Mesothelial cell of epicardium (in vitro differentiated cells): Measurements from ENCODE around the gene GRPEL1. TPM values are rescaled to one million over a fixed set of nuclear protein-coding genes. Genes with fewer than 3 reads are reported as not detected.

ENCODE experiments used
- DNase-seq, 2 experiments: peaks; one replicate each; pipeline ENCODE4 v3.0.0; 2021; ENCODE audit warnings: low spot score in 2 of 2; ENCODE audit not compliant: unreplicated experiment in 2 of 2
- H3K27ac Mint-ChIP-seq: 2 replicates; pipeline ENCODE4 v1.8.0; 2021; ENCODE audit warnings: mixed read lengths
- H3K27me3 Mint-ChIP-seq: 2 replicates; pipeline ENCODE4 v1.8.0; 2021; ENCODE audit warnings: low read depth, mixed read lengths
- H3K36me3 Mint-ChIP-seq: 2 replicates; pipeline ENCODE4 v1.8.0; 2021; ENCODE audit warnings: mixed read lengths
- H3K4me1 Mint-ChIP-seq: 2 replicates; pipeline ENCODE4 v1.8.0; 2021; ENCODE audit warnings: mixed read lengths
- H3K4me3 Mint-ChIP-seq: 2 replicates; pipeline ENCODE4 v1.8.0; 2021; ENCODE audit warnings: mild to moderate bottlenecking, moderate library complexity, mixed read lengths
- H3K9me3 Mint-ChIP-seq: 2 replicates; pipeline ENCODE4 v1.8.0; 2021; ENCODE audit warnings: mixed read lengths
- CTCF ChIP-seq: fragments of 200-600 bp; sonication (generic); IDR thresholded peaks from one replicate; pipeline ENCODE4 v1.5.0; 2021; ENCODE audit warnings: antibody characterized with exemption; ENCODE audit not compliant: unreplicated experiment
- total RNA-seq: library from RNA; stranded (reverse); gene quantifications from 3 replicates; pipeline ENCODE4 v1.2.1, GENCODE V29; 2021

The GRPEL1 gene
- total RNA-seq, result 15.5 to 17.9 TPM (median 17.3 TPM) in 3 replicates

GRCh38 chr4:7067452-7068278 lies at the start of gene GRPEL1:
GRPEL1 (minus strand) TSS chr4:7068064; CDS start chr4:7068032, 32 bp downstream.
- H3K4me3 Mint-ChIP-seq, result peak within 1 kb of the TSS; percentile 88
- H3K27ac Mint-ChIP-seq, result peak within 1 kb of the TSS; percentile 97
- TF ChIP-seq CTCF, result no peak
- peak; percentile 99 for DNase-seq
- peaks cover 15% of the 10 kb centered on the region for H3K36me3 Mint-ChIP-seq
- H3K9me3 Mint-ChIP-seq, result no peaks in the 10 kb centered on the region
- peaks cover 27% of the 10 kb centered on the region for H3K4me1 Mint-ChIP-seq
- peaks cover 14% of the 10 kb centered on the region for H3K27me3 Mint-ChIP-seq

GRCh38 chr4:7116705-7117104 lies 48.8 kb upstream of the GRPEL1 start:
- DNase-seq, result no peak
- peaks cover 7% of the 10 kb centered on the region for H3K9me3 Mint-ChIP-seq
- H3K4me1 Mint-ChIP-seq, result no peaks in the 10 kb centered on the region
- no peak overlapping the region for H3K4me3 Mint-ChIP-seq
- no peaks in the 10 kb centered on the region for H3K36me3 Mint-ChIP-seq
- H3K27ac Mint-ChIP-seq, result no peak overlapping the region
- peaks cover 30% of the 10 kb centered on the region for H3K27me3 Mint-ChIP-seq
- no peak for TF ChIP-seq CTCF

GRCh38 chr4:7115557-7116340 lies 47.9 kb upstream of the GRPEL1 start:
- no peak overlapping the region for H3K4me3 Mint-ChIP-seq
- no peak for DNase-seq
- H3K4me1 Mint-ChIP-seq, result no peaks in the 10 kb centered on the region
- H3K27ac Mint-ChIP-seq, result no peak overlapping the region
- H3K36me3 Mint-ChIP-seq, result no peaks in the 10 kb centered on the region
- H3K9me3 Mint-ChIP-seq, result peaks cover 7% of the 10 kb centered on the region
- TF ChIP-seq CTCF, result no peak
- peaks cover 30% of the 10 kb centered on the region for H3K27me3 Mint-ChIP-seq

GRCh38 chr4:7112656-7113055 lies 44.8 kb upstream of the GRPEL1 start:
- H3K36me3 Mint-ChIP-seq, result no peaks in the 10 kb centered on the region
- H3K4me1 Mint-ChIP-seq, result no peaks in the 10 kb centered on the region
- peaks cover 8% of the 10 kb centered on the region for H3K9me3 Mint-ChIP-seq
- peaks cover 24% of the 10 kb centered on the region for H3K27me3 Mint-ChIP-seq
- DNase-seq, result no peak
- H3K4me3 Mint-ChIP-seq, result no peak overlapping the region
- no peak overlapping the region for H3K27ac Mint-ChIP-seq
- TF ChIP-seq CTCF, result no peak

- H3K27me3 Mint-ChIP-seq, result peaks cover 14% of the 10 kb centered on the region
- H3K4me3 Mint-ChIP-seq, result no peak overlapping the region
- H3K27ac Mint-ChIP-seq, result no peak overlapping the region
- no peaks in the 10 kb centered on the region for H3K36me3 Mint-ChIP-seq
- H3K4me1 Mint-ChIP-seq, result no peaks in the 10 kb centered on the region
- H3K9me3 Mint-ChIP-seq, result peaks cover 7% of the 10 kb centered on the region
- DNase-seq, result no peak
- TF ChIP-seq CTCF, result no peak
Measured at GRCh38 chr4:7111441-7111840, 43.6 kb upstream of the GRPEL1 start.
